GF-D8 (cell line): ENCODE data around the gene ARID4B.

Experiments
- DNase-seq: peaks from one replicate; lab custom pipeline; 2025; lab: John Stamatoyannopoulos, UW

The ARID4B gene

GRCh38 chr1:235128456-235129328, 199.3 kb downstream of the ARID4B start, which contains the start of gene TOMM20:
TOMM20 (minus strand) TSS chr1:235128837; CDS start chr1:235128715, 122 bp downstream.
- peak; percentile 96 for DNase-seq

- no peak for DNase-seq
Measured at GRCh38 chr1:235127732-235128455, 200.1 kb downstream of the ARID4B start.

GRCh38 chr1:235127203-235127602, 200.8 kb downstream of the ARID4B start:
- DNase-seq: no peak

- no peak for DNase-seq
Measured at GRCh38 chr1:235124665-235125064, 203.3 kb downstream of the ARID4B start.

- no peak for DNase-seq
Measured at GRCh38 chr1:235124111-235124510, 203.9 kb downstream of the ARID4B start.

- no peak for DNase-seq
Measured at GRCh38 chr1:235122348-235122747, 205.6 kb downstream of the ARID4B start.
